Lower lobe of right lung (tissue), 2 donors: Measurements from ENCODE around the gene PRKCH. TPM values are rescaled to one million over a fixed set of nuclear protein-coding genes. Genes with fewer than 3 reads are reported as not detected.

Source experiments
- ATAC-seq, 2 donors: fragments of 200-7000 bp; cut with Tn5 transposase; one replicate each; pipeline ENCODE4 v1.9.1; 2020 to 2022; ENCODE audit warnings: mild to moderate bottlenecking in 2 of 2, moderate library complexity in 2 of 2
- DNase-seq: peaks from one replicate; pipeline ENCODE4 v3.0.0-alpha.2; 2020
- H3K27ac ChIP-seq: fragments of 200-600 bp; one replicate; pipeline ENCODE4 v1.8.0; 2022
- H3K27me3 ChIP-seq: fragments of 200-600 bp; one replicate; pipeline ENCODE4 v1.8.0; 2022; ENCODE audit warnings: low read depth
- H3K36me3 ChIP-seq: fragments of 200-600 bp; one replicate; pipeline ENCODE4 v1.8.0; 2022; ENCODE audit warnings: mild to moderate bottlenecking
- H3K4me1 ChIP-seq: fragments of 200-600 bp; one replicate; pipeline ENCODE4 v1.8.0; 2022
- H3K4me3 ChIP-seq: fragments of 200-600 bp; one replicate; pipeline ENCODE4 v1.8.0; 2022; ENCODE audit warnings: mild to moderate bottlenecking
- H3K9me3 ChIP-seq: fragments of 200-600 bp; one replicate; pipeline ENCODE4 v1.8.0; 2022
- intact Hi-C: fragments of 100-400 bp; cut with DNase I; formaldehyde crosslinking; loops from one replicate; pipeline ENCODE4 v1.11.0; 2022
- total RNA-seq: library from RNA; stranded (reverse); fragmentation: NEBNext Ultra II Directional; extraction: Animal tissue kit (Norgen Biotek cat#: 25700); gene quantifications from one replicate; pipeline ENCODE4 v1.2.1, GENCODE V29; 2021
- TF ChIP-seq, protein P1 (sequence below): fragments of 200-600 bp; IDR thresholded peaks from one replicate; pipeline ENCODE4 v1.8.0; 2022; ENCODE audit warnings: antibody characterized with exemption, mild to moderate bottlenecking
- donor health status: DM: no; HTN: yes; CAD: no; lungs with severe emphysema.

PRKCH gene
- total RNA-seq, 1 donor from 2014 or later, result 60.9 TPM

DNA sequence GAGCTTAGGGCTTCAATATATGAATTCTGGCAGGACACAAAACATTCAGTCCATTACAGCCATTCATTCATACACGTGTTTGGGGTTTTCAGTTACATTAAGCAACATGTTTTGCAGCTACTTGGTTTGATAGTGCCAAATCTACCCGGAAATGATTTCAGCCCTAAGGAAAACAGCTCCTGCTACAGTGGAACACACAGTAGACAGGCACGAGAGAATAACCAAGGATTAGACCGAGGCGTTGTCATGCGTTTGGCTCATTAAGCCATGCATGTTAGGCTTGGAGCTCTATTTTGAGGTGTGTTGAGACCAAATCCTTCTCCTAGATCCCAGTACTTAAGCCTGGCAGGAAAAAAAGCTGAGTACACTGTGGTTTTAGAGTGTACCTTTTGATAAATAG, 177.4 kb downstream of the PRKCH start:
- Histone ChIP-seq H3K27ac (peak overlapping the region; percentile 57), H3K4me1 (peaks cover 37% of the 10 kb centered on the region), H3K9me3 (no peaks in the 10 kb centered on the region), H3K36me3 (peaks cover 9% of the 10 kb centered on the region), H3K27me3 (no peaks in the 10 kb centered on the region), H3K4me3 (no peak overlapping the region)
- ATAC-seq, result peak; percentile 57 to 61
- no peak for DNase-seq
- intact Hi-C loops, result no loop called here
- TF ChIP-seq, protein P1, sequence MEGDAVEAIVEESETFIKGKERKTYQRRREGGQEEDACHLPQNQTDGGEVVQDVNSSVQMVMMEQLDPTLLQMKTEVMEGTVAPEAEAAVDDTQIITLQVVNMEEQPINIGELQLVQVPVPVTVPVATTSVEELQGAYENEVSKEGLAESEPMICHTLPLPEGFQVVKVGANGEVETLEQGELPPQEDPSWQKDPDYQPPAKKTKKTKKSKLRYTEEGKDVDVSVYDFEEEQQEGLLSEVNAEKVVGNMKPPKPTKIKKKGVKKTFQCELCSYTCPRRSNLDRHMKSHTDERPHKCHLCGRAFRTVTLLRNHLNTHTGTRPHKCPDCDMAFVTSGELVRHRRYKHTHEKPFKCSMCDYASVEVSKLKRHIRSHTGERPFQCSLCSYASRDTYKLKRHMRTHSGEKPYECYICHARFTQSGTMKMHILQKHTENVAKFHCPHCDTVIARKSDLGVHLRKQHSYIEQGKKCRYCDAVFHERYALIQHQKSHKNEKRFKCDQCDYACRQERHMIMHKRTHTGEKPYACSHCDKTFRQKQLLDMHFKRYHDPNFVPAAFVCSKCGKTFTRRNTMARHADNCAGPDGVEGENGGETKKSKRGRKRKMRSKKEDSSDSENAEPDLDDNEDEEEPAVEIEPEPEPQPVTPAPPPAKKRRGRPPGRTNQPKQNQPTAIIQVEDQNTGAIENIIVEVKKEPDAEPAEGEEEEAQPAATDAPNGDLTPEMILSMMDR, result no peak

DNA sequence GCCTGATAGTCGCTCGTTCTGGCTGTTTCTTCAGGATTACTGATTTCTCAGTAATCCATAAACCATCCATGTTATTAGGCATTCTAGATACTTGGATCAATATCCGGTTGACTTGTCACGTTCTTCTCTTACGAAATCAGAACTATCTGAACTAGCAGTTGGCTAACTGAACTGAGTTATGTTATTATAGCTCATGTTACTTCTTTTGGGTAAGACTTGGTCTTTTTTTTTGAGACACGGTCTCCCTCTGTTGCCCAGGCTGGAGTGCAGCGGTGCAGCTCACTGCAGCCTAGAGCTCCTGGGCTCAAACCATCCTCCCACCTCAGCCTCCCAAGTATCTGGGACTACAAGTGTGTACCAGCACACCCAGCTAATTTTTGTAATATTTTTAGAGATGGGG, 178.6 kb downstream of the PRKCH start:
- Histone ChIP-seq H3K9me3 (no peaks in the 10 kb centered on the region), H3K4me3 (no peak overlapping the region), H3K36me3 (peaks cover 9% of the 10 kb centered on the region), H3K27ac (no peak overlapping the region), H3K4me1 (peaks cover 43% of the 10 kb centered on the region), H3K27me3 (no peaks in the 10 kb centered on the region)
- DNase-seq (no peak), ATAC-seq (no peak)
- intact Hi-C loops, result no loop called here
- TF ChIP-seq, protein P1, result no peak

DNA sequence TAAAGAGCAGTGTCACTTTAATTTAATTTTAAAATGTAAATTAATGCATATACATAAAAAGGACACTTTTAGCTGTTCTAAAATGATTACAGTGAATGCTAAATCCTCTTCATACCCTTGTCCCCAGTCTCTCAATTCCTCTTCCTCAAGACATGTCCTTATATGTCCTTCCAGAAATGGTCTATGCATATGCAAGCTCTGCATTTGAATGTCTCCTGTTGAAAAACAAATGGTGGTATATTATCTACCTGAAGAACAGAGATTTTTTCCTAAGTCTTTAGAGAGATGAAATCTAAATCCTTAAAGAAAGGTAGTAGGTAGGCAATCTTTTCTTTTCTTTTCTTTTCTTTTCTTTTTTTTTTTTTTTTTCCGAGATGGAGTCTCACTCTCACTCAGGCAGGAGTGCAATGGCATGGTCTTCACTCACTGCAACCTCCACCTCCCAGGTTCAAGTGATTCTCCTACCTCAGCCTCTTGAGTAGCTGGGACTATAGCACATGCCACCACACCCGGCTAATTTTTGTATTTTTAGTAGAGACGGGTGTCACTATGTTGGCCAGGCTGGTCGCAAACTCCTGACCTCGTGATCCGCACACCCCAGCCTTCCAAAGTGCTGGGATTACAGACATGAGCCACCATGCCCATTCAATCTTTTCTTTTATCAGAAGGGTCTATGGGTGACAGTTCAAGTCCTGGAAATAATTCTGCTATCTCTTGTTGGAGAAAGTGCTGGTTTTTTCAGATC, 180.5 kb downstream of the PRKCH start:
- TF ChIP-seq, protein P1, result no peak
- no peak for ATAC-seq
- peaks cover 9% of the 10 kb centered on the region for H3K36me3 ChIP-seq

DNA sequence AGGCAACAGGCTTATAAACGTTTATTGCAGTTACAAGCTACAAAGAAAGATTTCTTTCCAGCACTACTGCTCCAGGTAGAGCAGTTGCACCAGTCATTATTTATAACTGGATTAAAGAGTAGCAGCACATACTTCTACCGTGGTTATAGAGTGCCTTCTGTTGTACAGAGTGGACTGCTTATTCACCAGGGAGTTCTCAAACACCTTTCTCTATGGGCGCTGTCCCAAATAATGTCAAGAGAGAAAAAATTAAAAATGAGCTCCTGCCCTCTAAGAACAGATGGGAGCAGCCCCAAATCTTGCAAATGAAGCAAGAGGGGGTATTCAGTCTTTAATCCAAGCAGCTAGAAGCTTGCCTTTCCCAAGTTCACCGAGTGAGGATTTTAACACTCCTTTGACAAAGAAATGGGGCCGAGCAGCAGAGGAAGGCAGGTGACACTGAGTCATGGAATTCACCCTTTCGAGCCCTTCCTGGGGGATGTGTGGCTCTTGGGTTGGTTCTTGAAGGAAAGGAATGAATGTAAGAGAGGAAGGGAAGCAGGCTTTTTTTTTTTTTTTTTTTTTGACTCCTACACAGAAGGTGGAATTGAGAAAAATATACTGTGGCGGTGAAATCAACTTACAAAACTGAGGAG, 181.2 kb downstream of the PRKCH start:
- Histone ChIP-seq H3K4me3 (no peak overlapping the region), H3K27me3 (no peaks in the 10 kb centered on the region), H3K36me3 (peaks cover 11% of the 10 kb centered on the region), H3K9me3 (no peaks in the 10 kb centered on the region), H3K4me1 (peaks cover 43% of the 10 kb centered on the region), H3K27ac (peak overlapping the region; percentile 37)
- ATAC-seq, result no peak
- DNase-seq, result no peak
- TF ChIP-seq, protein P1, result no peak
- intact Hi-C loops, result no loop called here

More for the DNA sequence above, 180.5 kb downstream of the PRKCH start:
- H3K9me3 ChIP-seq, result no peaks in the 10 kb centered on the region
- no peaks in the 10 kb centered on the region for H3K27me3 ChIP-seq
- no peak overlapping the region for H3K4me3 ChIP-seq
- no peak for DNase-seq
- peaks cover 43% of the 10 kb centered on the region for H3K4me1 ChIP-seq
- no peak overlapping the region for H3K27ac ChIP-seq
- intact Hi-C loops, result no loop called here

DNA sequence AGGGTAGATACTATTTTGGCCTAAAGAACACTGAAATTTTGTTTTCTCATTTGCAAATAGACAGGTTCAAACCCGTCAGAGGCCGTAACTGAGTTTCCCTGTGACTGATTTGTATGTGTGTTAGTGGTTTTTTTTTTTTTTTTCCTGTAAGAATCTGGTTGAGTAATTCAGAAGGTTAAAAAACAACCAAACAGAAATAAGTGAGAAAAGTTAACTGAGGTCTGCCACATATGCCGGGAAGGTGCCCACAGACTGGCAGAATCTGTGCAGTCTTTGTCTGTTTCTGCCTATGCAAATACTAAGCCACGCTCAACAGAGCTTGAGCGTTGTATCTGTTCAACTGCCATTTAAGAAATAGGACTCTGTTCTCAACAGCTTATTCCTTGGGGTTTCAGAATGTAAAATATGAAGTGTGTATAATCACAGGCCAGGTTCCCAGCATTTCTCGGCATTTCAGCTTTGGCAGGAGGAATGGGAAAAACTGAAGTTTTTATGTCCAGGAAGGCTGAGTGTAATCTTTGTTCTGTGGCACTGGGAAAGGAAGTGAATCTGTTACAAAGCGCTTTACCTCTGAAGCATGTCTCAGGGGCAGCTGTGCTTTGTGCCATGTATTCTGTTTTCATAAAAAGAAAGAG, 181.9 kb downstream of the PRKCH start:
- no peaks in the 10 kb centered on the region for H3K27me3 ChIP-seq
- H3K27ac ChIP-seq, result peak overlapping the region; percentile 37
- intact Hi-C loops, result no loop called here
- H3K36me3 ChIP-seq, result peaks cover 11% of the 10 kb centered on the region
- TF ChIP-seq, protein P1, result no peak
- H3K4me3 ChIP-seq, result no peak overlapping the region
- no peak for DNase-seq
- H3K4me1 ChIP-seq, result peaks cover 50% of the 10 kb centered on the region
- ATAC-seq, result peak; percentile 42 to 58
- H3K9me3 ChIP-seq, result no peaks in the 10 kb centered on the region
